ENCODE results near the gene MYRIP.
"Not testable (repeated sequence)": the region's sequence is repeated elsewhere in the genome, so short reads cannot be mapped to it uniquely, and the experiment has no call there.

Gene MYRIP

DNA sequence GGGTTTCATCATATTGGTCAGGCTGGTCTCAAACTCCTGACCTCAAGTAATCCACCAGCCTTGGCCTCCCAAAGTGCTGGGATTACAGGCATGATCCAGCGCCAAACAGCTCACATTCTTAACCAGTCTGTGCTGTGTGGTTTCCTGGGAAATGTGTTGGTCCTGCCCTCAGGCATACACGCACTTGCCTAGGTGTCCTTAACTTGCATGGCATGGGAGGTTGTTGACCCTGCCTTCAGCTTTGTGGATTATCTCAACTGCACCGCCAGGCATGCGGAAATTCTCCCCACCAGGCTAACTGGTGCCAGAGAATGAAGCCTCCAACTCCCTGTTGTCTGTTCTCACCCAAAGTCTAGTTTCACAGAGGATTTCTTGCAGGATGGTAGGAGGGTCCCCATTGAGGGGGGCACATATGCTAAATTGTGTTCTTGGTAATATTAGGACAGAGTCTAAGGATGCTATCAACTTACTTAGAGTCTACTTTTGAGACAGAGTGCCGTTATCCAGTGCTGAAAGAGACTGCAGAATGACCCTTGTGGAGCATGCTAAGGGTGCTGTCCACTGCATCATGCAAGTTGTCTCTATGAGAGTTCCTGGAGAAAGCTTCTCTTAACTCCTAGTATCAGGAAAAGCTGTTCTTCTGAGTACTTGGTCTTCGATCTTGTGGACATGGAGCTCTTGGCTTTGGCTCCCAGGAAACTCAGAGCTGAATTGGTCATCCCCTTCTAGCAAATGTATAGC, 438.5 kb downstream of the MYRIP start:
- DNase-seq = no peak

DNA sequence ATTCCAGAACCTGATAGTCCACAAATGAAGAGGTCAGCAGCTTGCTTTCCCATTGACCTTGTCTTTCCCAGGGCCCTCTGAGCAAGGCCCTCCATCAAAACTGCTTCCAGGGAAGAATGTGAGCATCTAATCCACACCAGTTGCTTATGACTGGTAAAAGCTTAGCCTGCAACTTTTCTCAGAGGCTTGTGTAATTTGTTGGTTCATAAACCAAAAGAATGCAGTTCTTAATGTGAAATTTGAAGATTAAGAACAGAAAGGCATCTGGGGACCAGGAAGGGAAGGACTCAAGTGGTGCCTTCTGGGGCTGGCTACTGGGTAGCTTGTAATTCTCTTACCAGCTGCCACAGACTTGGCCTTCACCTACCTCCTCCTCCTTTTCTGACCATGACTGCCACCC, 439.2 kb downstream of the MYRIP start:
- DNase-seq = no peak

DNA sequence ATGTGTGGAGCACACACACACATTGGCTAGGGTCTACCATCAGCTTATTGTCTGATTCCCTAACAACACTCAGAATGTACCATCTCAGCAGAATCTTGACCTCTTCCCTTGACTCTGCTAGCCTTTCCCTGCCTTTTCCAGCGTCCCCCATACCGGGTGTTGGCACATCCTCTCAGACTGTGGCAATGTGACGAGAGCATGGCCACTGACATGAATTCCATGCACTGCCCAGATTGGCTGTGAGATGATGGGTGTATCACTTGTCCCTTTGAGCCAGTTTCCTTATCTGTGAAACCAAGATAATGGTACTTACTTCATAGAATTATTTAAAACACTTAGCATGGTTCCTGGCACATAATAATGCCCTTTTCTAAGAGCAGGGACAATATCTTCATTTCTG, 439.8 kb downstream of the MYRIP start:
- no peak for DNase-seq

GRCh38 chr3:40254491-40254890, 445.1 kb downstream of the MYRIP start:
- DNase-seq = no peak

DNA sequence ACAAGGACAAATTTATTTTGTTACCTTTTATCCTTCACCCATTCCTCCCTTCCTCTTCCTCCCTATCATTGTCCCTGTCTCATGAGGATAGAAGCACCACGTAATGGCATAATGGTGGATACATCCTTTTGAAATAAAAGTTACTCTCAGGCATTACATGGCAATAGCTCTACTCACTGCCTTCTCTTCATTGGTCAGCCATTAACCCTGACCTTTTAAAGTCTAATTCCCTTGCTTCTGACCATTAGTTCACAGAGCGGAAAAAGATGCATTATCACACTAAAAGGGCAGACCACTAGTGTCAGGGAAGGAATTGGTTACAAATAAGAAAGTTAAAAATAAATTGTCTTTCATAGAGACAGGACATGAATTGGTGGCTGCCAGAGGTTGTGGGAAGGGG, 445.5 kb downstream of the MYRIP start:
- DNase-seq = no peak

DNA sequence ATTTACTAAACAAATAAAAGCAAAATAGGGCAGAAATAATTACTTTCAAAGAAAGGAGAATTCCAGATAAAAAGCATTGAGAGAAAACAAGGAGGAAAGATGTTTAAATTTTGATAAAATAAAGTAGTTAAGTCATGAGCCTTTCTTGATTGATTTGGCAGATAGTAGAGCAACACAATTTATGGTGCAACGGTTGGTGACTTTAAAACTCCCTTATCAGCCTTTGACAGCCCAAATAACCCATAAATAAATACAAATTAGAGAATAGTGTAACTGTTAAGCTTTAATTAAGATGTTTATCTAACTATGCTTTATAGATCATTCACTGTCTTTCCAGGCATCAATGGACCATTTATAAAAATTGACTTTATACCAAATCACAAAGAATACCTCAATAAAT, 446.1 kb downstream of the MYRIP start:
- no peak for DNase-seq

DNA sequence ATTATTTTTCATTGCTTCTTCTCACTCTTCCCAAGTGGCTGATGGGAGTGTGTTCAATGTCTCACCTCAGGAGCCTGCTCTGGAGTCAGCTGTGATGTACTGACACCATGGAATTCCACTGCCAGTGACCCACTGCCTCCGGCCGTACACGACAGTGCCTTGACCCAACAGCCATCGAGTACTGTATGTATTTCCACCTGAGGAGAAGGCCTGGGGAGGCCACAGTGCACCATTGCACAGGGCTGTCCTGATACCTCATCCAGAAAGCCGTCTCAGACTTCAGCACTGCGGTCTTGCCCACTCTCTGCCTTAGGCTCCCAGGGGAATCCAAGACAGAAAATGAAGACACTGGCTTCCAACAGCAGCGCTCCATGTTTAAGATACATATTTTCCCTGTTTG, 448.7 kb downstream of the MYRIP start:
- DNase-seq = no peak

- DNase-seq = no peak
Measured at GRCh38 chr3:40258555-40258954, 449.1 kb downstream of the MYRIP start.

DNA sequence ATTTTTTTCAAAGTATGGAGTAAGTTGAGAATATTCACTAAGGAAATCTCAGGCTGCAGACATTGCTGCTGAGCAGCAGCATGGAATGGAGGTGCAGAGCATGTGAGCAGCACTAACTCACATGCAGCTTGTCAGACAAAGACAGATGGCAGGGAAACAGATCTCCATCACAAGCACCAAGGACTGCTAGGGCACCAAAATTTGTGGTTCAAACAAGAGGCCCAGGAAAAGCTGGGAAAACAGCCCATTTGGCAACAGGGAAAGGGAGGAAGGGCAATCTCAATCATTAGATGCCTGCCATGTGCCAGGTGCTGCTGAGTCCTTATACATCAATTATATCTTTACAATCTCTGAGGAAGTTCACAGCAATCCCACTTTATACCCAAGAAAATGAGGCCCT, 452.9 kb downstream of the MYRIP start:
- no peak for DNase-seq

DNA sequence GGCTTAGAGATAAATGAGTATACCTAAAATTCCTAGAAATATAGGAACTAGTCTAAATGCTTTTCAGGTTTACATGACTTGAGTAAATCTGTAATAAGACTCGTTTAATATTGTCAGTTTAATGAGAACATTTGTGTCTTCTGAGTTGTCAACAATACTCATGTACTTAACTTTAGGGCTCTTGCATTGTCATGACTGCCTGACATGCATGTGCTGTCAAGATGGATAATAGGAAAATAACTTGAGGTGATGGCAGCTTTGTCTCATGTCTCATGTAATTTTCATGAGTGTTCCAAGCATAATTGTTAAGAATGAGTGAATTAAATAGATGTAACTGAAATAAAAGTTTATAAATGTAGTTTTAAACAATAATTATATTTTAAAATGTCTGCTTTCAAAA, 455.0 kb downstream of the MYRIP start:
- DNase-seq = no peak

- DNase-seq = no peak
Measured at GRCh38 chr3:40265181-40265580, 455.8 kb downstream of the MYRIP start.

- DNase-seq = no peak
Measured at GRCh38 chr3:40267937-40268724, 458.7 kb downstream of the MYRIP start.

- no peak for DNase-seq
Measured at GRCh38 chr3:40268802-40269524, 459.6 kb downstream of the MYRIP start.

DNA sequence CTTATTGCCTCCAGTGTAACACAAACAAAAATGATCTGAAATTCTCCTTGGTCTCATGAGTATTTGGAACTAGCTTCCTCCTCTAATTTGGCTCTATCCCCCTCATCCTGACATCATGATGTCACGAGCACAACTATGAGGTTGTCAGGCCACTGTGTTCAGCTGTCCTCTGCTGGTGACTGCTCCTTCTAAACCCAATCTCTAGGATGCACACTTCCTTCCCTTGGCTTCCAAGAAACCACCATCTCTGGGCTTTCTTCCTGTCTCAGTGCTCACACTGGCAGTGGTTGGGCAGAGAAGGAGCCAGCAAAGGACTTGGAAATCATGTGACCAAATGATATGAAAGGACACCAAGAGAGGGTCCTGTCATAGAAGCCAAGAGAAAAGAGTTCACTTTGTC, 469.4 kb downstream of the MYRIP start:
- DNase-seq = no peak

DNA sequence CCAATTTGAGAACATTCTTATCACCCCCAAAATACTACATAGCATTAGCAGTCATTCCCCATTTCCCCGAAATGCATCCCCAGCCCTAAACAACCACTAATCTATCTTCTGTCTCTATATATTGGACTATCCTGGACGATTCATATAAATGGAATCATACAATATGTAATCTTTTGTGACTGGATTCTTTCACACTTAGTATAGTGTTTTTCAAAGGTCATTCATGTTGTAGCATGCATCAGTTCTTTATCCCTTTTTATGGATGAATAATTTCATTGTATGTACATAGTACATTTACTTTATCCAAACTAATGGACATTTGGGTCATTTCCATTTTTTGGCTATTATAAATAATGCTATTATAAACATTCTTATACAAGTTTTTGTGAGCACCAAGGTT, 472.6 kb downstream of the MYRIP start:
- no peak for DNase-seq

DNA sequence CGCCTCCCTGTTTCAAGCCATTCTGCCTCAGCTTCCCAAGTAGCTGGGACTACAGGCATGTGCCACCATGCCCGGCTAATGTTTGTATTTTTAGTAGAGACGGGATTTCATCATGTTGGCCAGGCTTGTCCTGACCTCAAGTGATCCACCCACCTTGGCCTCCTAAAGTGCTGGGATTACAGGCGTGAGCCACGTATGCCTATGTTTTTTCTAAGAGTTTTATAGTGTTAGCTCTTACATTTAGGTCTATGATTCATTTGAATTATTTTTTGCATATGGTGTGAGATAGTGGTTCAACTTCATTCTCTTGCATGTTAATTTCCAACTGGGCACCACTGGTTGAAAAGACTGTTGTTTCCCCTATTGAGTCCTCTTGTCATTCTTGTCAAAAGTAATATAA, 473.6 kb downstream of the MYRIP start:
- not testable (repeated sequence) for DNase-seq

DNA sequence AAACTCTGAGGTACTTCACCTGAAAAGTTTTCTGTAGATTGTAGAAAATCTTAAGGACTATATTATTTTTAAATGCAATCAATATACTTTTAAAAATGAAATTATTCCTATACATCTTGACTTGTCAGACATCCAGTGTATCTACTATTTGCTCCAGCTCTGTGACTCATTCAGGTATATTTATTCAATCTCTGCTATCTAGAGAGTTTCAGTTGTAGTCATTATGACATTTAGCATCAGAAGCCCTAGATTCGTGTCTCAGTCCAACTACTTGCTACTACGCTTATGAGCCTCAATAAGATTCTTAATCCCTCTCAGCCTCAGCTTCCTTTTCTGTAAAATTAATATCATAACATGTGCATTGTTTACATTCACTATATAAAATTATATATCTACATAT, 477.8 kb downstream of the MYRIP start:
- DNase-seq = no peak

- DNase-seq = peak; percentile 39
Measured at GRCh38 chr3:40290396-40290795, 481.0 kb downstream of the MYRIP start.

GRCh38 chr3:40291471-40291870, 482.1 kb downstream of the MYRIP start:
- DNase-seq = no peak

GRCh38 chr3:40292637-40293349, 483.4 kb downstream of the MYRIP start:
- no peak for DNase-seq

DNA sequence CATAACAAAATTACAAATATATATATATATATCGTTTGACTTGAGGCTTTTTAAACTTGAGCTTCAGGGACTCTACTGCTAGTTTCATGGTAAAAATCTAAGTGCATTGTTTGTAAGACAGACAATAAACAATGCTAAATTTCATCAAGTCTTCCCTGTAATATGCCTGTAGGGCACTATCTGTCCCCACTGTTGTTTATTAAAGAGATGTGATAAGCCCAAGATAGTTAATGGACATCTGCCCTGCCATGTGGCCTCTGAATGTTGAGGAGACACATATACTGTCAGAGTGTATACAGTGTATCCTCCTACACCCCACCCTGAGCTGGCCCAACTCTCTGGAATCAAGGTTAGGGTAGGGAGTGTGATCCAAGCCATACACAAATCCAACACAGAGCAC, 485.0 kb downstream of the MYRIP start:
- no peak for DNase-seq

GRCh38 chr3:40298075-40298474, 488.7 kb downstream of the MYRIP start:
- no peak for DNase-seq

- DNase-seq = no peak
Measured at GRCh38 chr3:40299130-40299720, 489.8 kb downstream of the MYRIP start.
